Measurements from ENCODE around the gene ESPL1. TPM values are rescaled to one million over a fixed set of nuclear protein-coding genes. Genes with fewer than 3 reads are reported as not detected.

Gene ESPL1
- total and polyA plus RNA-seq, 2 donors from 2014 or later: 1.5 to 2.9 TPM

GRCh38 chr12:53230108-53230845 is 37.8 kb upstream of the ESPL1 start:
- no peak overlapping the region for H3K27ac ChIP-seq (ENCODE audit: low read depth in 2 of 2, low read length in 2 of 2)
- H3K36me3 ChIP-seq (ENCODE audit: control insufficient read depth in 2 of 3, insufficient read depth in 3 of 3, low read length in 3 of 3): no peaks in the 10 kb centered on the region
- DNase-seq: peak in 2 of 5 donors; percentile 55 to 93
- no peaks in the 10 kb centered on the region for H3K27me3 ChIP-seq (ENCODE audit: control insufficient read depth, insufficient read depth, low read length)
- no peaks in the 10 kb centered on the region for H3K9me3 ChIP-seq (ENCODE audit: control insufficient read depth in 2 of 3, insufficient read depth in 1 of 3, low read length in 3 of 3)
- H3K4me3 ChIP-seq (ENCODE audit: low read length in 3 of 3): no peak overlapping the region
- no peak overlapping the region for H3K9ac ChIP-seq (ENCODE audit: low read length in 3 of 3)
- intact Hi-C loops (cut with DNase I): no loop called here
- peaks cover 0 to 24% (median 7%) of the 10 kb centered on the region in 3 donors for H3K4me1 ChIP-seq (ENCODE audit: control insufficient read depth in 2 of 3, insufficient read depth in 2 of 3, low read depth in 1 of 3, low read length in 3 of 3)
- TF ChIP-seq, protein P1, sequence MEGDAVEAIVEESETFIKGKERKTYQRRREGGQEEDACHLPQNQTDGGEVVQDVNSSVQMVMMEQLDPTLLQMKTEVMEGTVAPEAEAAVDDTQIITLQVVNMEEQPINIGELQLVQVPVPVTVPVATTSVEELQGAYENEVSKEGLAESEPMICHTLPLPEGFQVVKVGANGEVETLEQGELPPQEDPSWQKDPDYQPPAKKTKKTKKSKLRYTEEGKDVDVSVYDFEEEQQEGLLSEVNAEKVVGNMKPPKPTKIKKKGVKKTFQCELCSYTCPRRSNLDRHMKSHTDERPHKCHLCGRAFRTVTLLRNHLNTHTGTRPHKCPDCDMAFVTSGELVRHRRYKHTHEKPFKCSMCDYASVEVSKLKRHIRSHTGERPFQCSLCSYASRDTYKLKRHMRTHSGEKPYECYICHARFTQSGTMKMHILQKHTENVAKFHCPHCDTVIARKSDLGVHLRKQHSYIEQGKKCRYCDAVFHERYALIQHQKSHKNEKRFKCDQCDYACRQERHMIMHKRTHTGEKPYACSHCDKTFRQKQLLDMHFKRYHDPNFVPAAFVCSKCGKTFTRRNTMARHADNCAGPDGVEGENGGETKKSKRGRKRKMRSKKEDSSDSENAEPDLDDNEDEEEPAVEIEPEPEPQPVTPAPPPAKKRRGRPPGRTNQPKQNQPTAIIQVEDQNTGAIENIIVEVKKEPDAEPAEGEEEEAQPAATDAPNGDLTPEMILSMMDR (IDR thresholded peaks at IDR 0.05; ENCODE audit: borderline replicate concordance, extremely low read depth, insufficient read depth): no peak
- FAIRE-seq: no peak

DNA sequence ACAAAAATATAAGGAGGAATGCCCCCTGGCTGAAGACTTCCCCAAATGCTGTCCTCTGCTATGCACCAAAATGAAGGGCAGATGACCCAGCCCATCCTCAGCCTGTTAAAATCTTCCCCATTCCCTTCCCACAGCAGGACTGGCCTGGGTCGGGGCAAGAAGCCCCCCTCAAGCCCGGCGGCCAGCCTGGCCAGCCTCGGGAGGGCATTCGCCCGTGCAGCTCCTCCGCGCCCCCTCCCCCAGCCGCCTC is 36.5 kb upstream of the ESPL1 start:
- TF ChIP-seq, protein P1 (IDR thresholded peaks at IDR 0.05; ENCODE audit: borderline replicate concordance, extremely low read depth, insufficient read depth): no peak
- FAIRE-seq (no peak), DNase-seq (no peak)
- intact Hi-C loops (cut with DNase I): no loop called here
- Histone ChIP-seq H3K9me3 (ENCODE audit: control insufficient read depth in 2 of 3, insufficient read depth in 1 of 3, low read length in 3 of 3) (no peaks in the 10 kb centered on the region), H3K4me1 (ENCODE audit: control insufficient read depth in 2 of 3, insufficient read depth in 2 of 3, low read depth in 1 of 3, low read length in 3 of 3) (peaks cover 0 to 24% (median 7%) of the 10 kb centered on the region in 3 donors), H3K27ac (ENCODE audit: low read depth in 2 of 2, low read length in 2 of 2) (peak overlapping the region; percentile 74 to 92), H3K9ac (ENCODE audit: low read length in 3 of 3) (peak overlapping the region; percentile 40 to 73 (median 71)), H3K27me3 (ENCODE audit: control insufficient read depth, insufficient read depth, low read length) (no peaks in the 10 kb centered on the region), H3K4me3 (ENCODE audit: low read length in 3 of 3) (peak overlapping the region; percentile 59 to 73 (median 69)), H3K36me3 (ENCODE audit: control insufficient read depth in 2 of 3, insufficient read depth in 3 of 3, low read length in 3 of 3) (no peaks in the 10 kb centered on the region)

GRCh38 chr12:53231921-53232645 is 36.0 kb upstream of the ESPL1 start, which contains the start of gene RARG:
RARG (minus strand) TSS chr12:53232209; CDS start chr12:53227545, 4,664 bp downstream.
- Histone ChIP-seq H3K27ac (ENCODE audit: low read depth in 2 of 2, low read length in 2 of 2) (peak within 1 kb of the TSS; percentile 74 to 92), H3K9ac (ENCODE audit: low read length in 3 of 3) (peak within 1 kb of the TSS; percentile 40 to 73 (median 71)), H3K4me3 (ENCODE audit: low read length in 3 of 3) (peak within 1 kb of the TSS; percentile 59 to 73 (median 69)), H3K4me1 (ENCODE audit: control insufficient read depth in 2 of 3, insufficient read depth in 2 of 3, low read depth in 1 of 3, low read length in 3 of 3) (peaks cover 0 to 24% (median 7%) of the 10 kb centered on the region in 3 donors), H3K9me3 (ENCODE audit: control insufficient read depth in 2 of 3, insufficient read depth in 1 of 3, low read length in 3 of 3) (no peaks in the 10 kb centered on the region), H3K27me3 (ENCODE audit: control insufficient read depth, insufficient read depth, low read length) (no peaks in the 10 kb centered on the region), H3K36me3 (ENCODE audit: control insufficient read depth in 2 of 3, insufficient read depth in 3 of 3, low read length in 3 of 3) (no peaks in the 10 kb centered on the region)
- DNase-seq: peak; percentile 62 to 94 (median 79)
- intact Hi-C loops (cut with DNase I): no loop called here
- FAIRE-seq: no peak
- TF ChIP-seq, protein P1 (IDR thresholded peaks at IDR 0.05; ENCODE audit: borderline replicate concordance, extremely low read depth, insufficient read depth): no peak

Measured in kidney (tissue), 14 donors.